ENCODE data around the gene RBL2.
A peak's percentile ranks its signal among the peaks of the same experiment; 100 is the strongest.
"Not testable (repeated sequence)": the region's sequence is repeated elsewhere in the genome, so short reads cannot be mapped to it uniquely, and the experiment has no call there.

Gene RBL2, protein sequence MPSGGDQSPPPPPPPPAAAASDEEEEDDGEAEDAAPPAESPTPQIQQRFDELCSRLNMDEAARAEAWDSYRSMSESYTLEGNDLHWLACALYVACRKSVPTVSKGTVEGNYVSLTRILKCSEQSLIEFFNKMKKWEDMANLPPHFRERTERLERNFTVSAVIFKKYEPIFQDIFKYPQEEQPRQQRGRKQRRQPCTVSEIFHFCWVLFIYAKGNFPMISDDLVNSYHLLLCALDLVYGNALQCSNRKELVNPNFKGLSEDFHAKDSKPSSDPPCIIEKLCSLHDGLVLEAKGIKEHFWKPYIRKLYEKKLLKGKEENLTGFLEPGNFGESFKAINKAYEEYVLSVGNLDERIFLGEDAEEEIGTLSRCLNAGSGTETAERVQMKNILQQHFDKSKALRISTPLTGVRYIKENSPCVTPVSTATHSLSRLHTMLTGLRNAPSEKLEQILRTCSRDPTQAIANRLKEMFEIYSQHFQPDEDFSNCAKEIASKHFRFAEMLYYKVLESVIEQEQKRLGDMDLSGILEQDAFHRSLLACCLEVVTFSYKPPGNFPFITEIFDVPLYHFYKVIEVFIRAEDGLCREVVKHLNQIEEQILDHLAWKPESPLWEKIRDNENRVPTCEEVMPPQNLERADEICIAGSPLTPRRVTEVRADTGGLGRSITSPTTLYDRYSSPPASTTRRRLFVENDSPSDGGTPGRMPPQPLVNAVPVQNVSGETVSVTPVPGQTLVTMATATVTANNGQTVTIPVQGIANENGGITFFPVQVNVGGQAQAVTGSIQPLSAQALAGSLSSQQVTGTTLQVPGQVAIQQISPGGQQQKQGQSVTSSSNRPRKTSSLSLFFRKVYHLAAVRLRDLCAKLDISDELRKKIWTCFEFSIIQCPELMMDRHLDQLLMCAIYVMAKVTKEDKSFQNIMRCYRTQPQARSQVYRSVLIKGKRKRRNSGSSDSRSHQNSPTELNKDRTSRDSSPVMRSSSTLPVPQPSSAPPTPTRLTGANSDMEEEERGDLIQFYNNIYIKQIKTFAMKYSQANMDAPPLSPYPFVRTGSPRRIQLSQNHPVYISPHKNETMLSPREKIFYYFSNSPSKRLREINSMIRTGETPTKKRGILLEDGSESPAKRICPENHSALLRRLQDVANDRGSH

GRCh38 chr16:53434377-53435065 is at the start of gene RBL2:
Gene RBL2, plus strand, starts transcription at chr16:53434471. Its CDS starts 86 bp downstream, at chr16:53434557.
- DNase-seq (ENCODE audit: low spot score) = peak; percentile 50

GRCh38 chr16:53384610-53385009 is 49.7 kb upstream of the RBL2 start:
- not testable (repeated sequence) for DNase-seq (ENCODE audit: low spot score)

GRCh38 chr16:53404959-53405358 is 29.3 kb upstream of the RBL2 start:
- DNase-seq (ENCODE audit: low spot score) = no peak

- no peak for DNase-seq (ENCODE audit: low spot score)
These were observed 21.7 kb upstream of the RBL2 start for GRCh38 chr16:53412549-53412948.

DNA sequence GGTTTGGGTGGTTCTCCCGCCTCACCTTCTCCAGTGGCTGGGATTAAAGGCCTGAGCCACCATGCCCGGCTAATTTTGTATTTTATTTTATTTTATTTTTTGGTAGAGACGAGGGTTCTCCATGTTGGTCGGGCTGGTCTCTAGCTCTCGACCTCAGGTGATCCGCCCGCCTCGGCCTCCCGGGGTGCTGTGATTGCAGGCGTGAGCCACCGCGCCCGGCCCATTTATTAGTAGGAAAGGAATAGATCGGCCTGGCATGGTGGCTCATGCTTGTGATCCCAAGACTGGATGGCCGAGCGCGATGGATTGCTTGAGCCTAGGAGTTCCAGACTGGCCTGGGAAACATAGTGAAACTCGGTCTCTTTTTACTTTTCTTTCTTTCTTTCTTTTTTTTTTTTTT is 20.4 kb upstream of the RBL2 start:
- no peak for DNase-seq (ENCODE audit: low spot score)

DNA sequence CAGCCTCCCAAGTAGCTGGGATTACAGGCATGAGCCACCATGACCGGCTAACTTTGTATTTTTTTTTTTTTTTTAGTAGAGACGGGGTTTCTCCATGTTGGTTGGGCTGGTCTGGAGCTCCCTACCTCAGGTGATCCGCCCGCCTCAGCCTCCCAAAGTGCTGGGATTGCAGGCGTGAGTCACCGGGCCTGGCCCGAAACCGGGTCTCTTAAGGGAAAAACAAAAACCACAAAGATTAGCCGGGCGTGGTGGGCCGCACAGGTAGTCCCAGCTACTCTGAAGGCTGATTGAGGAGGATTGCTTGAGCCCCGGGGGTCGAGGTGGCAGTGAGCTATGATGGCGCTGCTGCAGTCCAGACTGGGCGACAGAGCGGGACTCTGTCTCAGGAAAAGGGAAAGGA is 19.9 kb upstream of the RBL2 start:
- DNase-seq (ENCODE audit: low spot score) = no peak

GRCh38 chr16:53415504-53415903 is 18.8 kb upstream of the RBL2 start:
- DNase-seq (ENCODE audit: low spot score) = no peak

DNA sequence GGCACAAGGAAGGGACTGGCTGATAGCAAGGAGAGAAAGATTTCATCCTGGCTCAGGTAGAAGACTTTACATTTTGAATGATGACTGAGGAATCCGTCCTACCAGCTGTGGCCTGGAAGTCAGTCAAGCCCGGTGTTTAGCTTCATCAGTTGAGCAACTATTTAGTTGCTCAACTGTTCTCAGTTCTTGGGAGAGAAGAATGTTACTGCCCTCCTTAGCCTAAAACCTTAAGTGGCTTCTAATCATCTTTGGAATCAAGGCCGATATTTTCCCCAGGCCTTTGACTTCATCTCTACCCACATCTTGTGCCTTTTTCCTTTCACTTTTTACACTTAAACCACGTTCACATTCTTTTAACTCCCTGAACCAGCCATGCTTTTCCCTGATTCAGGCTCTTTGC is 17.3 kb upstream of the RBL2 start:
- DNase-seq (ENCODE audit: low spot score) = no peak

DNA sequence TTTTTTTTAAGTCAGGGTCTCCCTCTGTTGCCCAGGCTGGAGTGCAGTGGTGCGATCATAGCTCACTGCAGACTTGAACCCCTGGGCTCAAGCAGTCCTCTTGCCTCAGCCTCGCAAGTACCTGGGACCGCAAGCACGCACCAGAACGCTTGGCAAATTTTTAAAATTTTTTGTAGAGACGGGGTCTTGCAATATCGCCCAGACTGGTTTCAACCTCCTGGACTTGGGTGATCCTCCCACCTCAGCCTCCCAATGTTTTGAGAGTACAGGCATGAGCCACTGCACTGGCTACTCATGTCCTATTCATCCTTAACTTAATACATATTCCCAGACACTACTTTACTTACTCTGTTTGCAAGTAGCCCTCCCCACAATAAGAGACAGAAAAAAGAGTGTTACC is 16.3 kb upstream of the RBL2 start:
- no peak for DNase-seq (ENCODE audit: low spot score)

GRCh38 chr16:53419383-53419709 is 14.9 kb upstream of the RBL2 start:
- not testable (repeated sequence) for DNase-seq (ENCODE audit: low spot score)

- no peak for DNase-seq (ENCODE audit: low spot score)
These were observed 13.0 kb upstream of the RBL2 start for GRCh38 chr16:53421248-53421647.

DNA sequence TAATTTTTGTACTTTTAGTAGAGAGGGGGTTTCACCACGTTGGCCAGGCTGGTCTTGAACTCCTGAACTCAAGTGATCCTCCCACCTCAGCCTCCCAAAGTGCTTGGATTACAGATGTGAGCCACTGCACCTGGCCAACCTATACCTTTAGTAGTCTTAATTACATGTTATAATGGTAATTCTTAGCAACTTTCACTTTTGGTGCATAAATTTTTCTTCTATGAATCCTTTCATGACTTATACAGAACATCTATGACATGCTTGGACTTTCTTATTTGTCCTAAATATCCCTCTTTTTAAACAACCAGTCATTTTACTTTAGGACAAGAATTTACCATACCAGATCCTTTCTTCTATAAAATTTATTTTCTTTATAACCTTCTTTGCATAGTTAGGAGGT is 10.3 kb upstream of the RBL2 start:
- not testable (repeated sequence) for DNase-seq (ENCODE audit: low spot score)

DNA sequence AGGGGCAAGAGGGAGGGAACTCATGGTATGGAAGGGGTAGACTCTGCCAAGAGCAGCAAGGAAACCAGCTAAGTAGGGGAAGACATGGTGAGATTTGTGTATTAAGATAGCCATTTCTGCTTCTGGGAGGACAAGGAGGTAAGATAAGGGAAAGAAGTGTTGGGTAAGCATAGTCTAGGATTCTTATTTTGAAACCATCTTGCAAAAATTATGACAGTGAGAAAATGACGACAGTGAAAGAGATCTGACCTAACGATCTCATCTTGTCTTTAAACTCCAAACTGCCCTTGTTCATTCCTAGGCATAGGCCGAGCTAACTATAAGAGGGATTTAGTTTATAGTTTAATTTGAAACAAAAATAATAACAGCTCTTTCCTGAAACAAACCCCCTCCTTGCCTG is 5.6 kb upstream of the RBL2 start:
- no peak for DNase-seq (ENCODE audit: low spot score)

- DNase-seq (ENCODE audit: low spot score) = no peak
These were observed 4.9 kb upstream of the RBL2 start for GRCh38 chr16:53429221-53429943.

DNA sequence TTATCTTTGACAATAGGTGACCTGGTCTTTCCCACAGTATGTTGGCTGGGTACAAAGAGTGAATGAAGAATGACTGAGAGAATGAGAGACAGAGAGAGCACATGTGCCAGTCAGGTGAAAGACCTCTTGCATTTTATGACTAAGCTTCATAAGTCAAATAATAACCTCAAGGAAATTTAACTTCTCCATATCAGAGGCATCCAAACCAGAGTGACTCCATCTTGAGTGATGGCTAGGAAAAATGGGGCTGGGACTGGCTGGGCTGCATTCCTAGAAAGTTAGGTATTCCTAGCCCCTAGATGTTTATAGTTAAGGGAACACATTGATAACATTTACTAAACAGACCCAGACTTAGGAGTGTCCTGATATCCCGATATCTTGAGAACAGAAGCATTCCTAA is 3.9 kb upstream of the RBL2 start:
- DNase-seq (ENCODE audit: low spot score) = no peak

GRCh38 chr16:53433509-53433908 is 762 bp upstream of the RBL2 start:
- no peak for DNase-seq (ENCODE audit: low spot score)

DNA sequence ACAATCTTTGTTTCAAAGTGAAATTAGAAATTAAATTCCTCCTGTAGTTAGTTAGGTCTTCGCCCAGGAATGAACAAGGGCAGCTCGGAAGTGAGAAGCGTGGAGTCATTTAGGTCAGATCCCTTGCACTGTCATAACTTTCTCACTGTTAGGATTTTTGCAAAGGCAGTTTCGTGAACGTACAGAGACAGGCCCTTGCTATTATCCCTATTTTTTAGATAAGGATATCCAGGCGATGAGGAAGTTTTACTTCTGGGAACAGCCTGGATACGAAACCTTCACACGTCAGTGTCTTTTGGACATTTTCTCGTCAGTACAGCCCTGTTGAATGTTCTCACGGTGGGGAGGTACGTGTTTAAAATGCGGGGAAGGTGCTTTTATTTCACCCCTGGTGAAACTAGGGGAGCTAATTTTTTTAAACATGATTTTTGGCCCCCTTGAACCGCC is 318 bp upstream of the RBL2 start:
- DNase-seq (ENCODE audit: low spot score) = no peak

DNA sequence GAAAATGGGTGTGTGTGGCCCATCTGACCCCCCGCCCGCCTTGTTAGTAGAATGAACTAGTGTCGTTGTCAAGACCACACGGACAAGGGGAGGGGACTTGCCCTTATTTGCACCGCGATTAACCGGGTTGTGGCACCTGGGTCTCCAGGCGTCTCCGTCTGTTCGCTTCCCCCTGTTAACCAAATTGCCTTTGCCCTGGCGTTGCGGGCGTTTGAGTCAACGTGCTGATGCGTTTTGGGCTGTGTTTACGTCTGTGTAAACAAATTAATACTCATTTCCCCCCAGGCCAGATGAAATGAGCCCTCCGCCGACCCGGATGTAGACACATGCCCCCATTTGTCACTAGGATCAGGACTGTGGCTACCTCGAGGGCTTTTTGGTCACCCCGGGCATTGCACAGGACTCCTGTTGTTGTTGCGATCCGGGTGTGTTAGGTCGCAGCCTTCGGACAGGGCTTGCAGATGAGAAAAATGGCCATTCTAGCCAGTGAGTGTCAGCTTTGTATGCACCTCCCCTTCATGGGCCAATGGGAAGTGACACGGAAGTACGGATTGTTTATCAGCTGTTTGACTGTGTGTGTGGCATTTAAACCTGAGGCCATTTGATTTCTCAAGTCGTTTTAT is 906 bp downstream of the RBL2 start:
- peak; percentile 51 for DNase-seq (ENCODE audit: low spot score)

GRCh38 chr16:53440125-53440524 is 5.9 kb downstream of the RBL2 start:
- DNase-seq (ENCODE audit: low spot score) = no peak

- no peak for DNase-seq (ENCODE audit: low spot score)
These were observed 11.3 kb downstream of the RBL2 start for GRCh38 chr16:53445534-53445933.

DNA sequence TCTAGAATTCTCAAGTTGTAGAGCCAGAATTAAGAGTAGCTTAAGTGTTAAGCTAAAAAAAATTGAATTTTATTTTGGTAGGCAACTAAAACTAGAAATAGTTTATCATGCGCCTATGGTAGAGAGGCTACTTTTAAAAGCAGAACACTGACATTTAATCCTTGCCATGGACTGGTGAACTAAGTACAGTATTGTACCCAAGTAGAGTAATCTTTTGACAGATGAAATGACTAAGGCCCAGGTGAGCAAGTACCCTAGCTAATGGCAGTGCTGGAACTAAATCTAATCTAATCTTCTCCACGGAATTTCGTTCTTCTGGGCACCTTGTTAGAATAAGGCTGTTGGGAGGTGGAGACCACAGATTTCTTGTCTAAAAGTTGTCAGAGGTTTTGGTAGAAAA is 11.8 kb downstream of the RBL2 start:
- no peak for DNase-seq (ENCODE audit: low spot score)
